Smooth muscle cell (in vitro differentiated cells): ENCODE data around the gene ITGAD. TPM values are rescaled to one million over a fixed set of nuclear protein-coding genes. Genes with fewer than 3 reads are reported as not detected.

Experiments used
- DNase-seq: peaks from one replicate; lab custom pipeline; 2025; ENCODE audit not compliant: unreplicated experiment; lab: John Stamatoyannopoulos, UW
- H2AFZ ChIP-seq: fragments of 200-600 bp; sonication (generic); 2 replicates; pipeline ENCODE4 v1.6.0; 2016; ENCODE audit warnings: antibody characterized with exemption, low read depth, mild to moderate bottlenecking
- H3F3A ChIP-seq: fragments of 200-600 bp; sonication (generic); 2 replicates; pipeline ENCODE4 v1.6.0; 2017; ENCODE audit warnings: antibody characterized with exemption, low read depth
- H3K27ac ChIP-seq: fragments of 200-600 bp; sonication (generic); 2 replicates; pipeline ENCODE4 v1.5.1; 2016; ENCODE audit warnings: low read depth, mild to moderate bottlenecking
- H3K27me3 ChIP-seq: fragments of 200-600 bp; sonication (generic); 2 replicates; pipeline ENCODE4 v1.6.1; 2016; ENCODE audit warnings: low read depth, mild to moderate bottlenecking
- H3K36me3 ChIP-seq: fragments of 200-600 bp; sonication (generic); 2 replicates; pipeline ENCODE4 v1.5.1; 2016; ENCODE audit warnings: low read depth
- H3K4me1 ChIP-seq: fragments of 200-600 bp; sonication (generic); 2 replicates; pipeline ENCODE4 v1.5.1; 2016; ENCODE audit warnings: low read depth
- H3K4me2 ChIP-seq: fragments of 200-600 bp; sonication (generic); 2 replicates; pipeline ENCODE4 v1.6.0; 2016; ENCODE audit warnings: mild to moderate bottlenecking
- H3K4me3 ChIP-seq: fragments of 200-600 bp; sonication (generic); 2 replicates; pipeline ENCODE4 v1.5.1; 2016; ENCODE audit warnings: mild to moderate bottlenecking
- H3K79me2 ChIP-seq: fragments of 200-600 bp; sonication (generic); 2 replicates; pipeline ENCODE4 v1.6.0; 2016; ENCODE audit warnings: low read depth, mild to moderate bottlenecking
- H3K9ac ChIP-seq: fragments of 200-600 bp; sonication (generic); 2 replicates; pipeline ENCODE4 v1.6.0; 2016; ENCODE audit warnings: low read depth
- H3K9me3 ChIP-seq: fragments of 200-600 bp; sonication (generic); replicated peaks from 2 replicates; pipeline ENCODE4 v1.5.1; 2016; ENCODE audit warnings: low read depth
- H4K20me1 ChIP-seq: fragments of 200-600 bp; sonication (generic); 2 replicates; pipeline ENCODE4 v1.6.0; 2016; ENCODE audit warnings: low read depth
- WGBS: methylation state at CpG from one replicate; pipeline ENCODE4 v1.1.7; 2016; ENCODE audit warnings: low lambda C conversion rate; 5-methylcytosine and 5-hydroxymethylcytosine counted together
- polyA plus RNA-seq: library from polyadenylated mRNA; unstranded; fragments of >200 nt; fragmentation: Nextera tagmentation; extraction: Ambion mirVana; gene quantifications from 2 replicates; pipeline ENCODE4 v1.2.1, GENCODE V29; 2016
- total RNA-seq: library from RNA; depleted of rRNA; stranded (reverse); fragments of >200 nt; gene quantifications from 2 replicates; pipeline ENCODE4 v1.2.3, GENCODE V29; 2014
- TF ChIP-seq, protein P1 (sequence below): fragments of 200-600 bp; sonication (generic); IDR thresholded peaks from 2 replicates; pipeline ENCODE4 v1.5.1; 2017; ENCODE audit warnings: borderline replicate concordance, mild to moderate bottlenecking, antibody characterized with exemption; ENCODE audit not compliant: insufficient read depth, poor library complexity, severe bottlenecking

Gene ITGAD
- total and polyA plus RNA-seq, 2 experiments from 2014 or later: not detected

DNA sequence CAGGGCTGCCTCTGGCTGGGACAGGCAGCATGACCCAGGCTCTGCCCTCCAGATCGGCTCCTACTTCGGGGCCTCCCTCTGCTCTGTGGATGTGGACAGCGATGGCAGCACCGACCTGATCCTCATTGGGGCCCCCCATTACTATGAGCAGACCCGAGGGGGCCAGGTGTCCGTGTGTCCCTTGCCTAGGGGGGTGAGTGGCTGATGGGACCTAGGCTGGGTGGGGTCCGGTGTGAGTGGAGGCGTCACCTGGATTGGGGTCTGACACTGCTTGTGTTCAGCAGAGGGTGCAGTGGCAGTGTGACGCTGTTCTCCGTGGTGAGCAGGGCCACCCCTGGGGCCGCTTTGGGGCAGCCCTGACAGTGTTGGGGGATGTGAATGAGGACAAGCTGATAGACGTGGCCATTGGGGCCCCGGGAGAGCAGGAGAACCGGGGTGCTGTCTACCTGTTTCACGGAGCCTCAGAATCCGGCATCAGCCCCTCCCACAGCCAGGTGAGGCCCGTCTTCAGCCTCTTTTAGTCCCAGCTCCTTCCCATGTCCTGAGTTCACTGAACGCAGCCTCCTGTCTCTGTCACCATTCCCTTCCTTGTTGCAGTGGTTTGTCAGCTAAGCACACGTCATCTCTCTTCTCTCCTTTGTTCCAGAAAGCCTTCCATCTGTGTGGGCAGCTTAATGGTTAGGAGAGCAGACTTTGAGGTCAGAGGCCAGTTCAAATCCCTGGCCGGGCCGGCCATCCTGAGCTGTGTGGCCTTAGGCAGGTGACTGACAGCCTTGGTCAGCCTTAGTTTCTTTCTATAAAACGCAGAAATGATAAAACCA lies 18.1 kb downstream of the ITGAD start:
- Histone ChIP-seq H3K9me3 (no peaks in the 10 kb centered on the region), H3K36me3 (no peaks in the 10 kb centered on the region), H2AFZ (no peak overlapping the region), H4K20me1 (no peaks in the 10 kb centered on the region), H3K4me3 (no peak overlapping the region), H3K27ac (no peak overlapping the region), H3K79me2 (no peaks in the 10 kb centered on the region), H3F3A (no peaks in the 10 kb centered on the region), H3K9ac (no peak overlapping the region), H3K27me3 (peaks cover 6% of the 10 kb centered on the region), H3K4me1 (no peaks in the 10 kb centered on the region), H3K4me2 (no peak overlapping the region)
- 87% methylated on average over 22 of the region's 22 CpGs for WGBS
- no peak for DNase-seq
- TF ChIP-seq, protein P1, sequence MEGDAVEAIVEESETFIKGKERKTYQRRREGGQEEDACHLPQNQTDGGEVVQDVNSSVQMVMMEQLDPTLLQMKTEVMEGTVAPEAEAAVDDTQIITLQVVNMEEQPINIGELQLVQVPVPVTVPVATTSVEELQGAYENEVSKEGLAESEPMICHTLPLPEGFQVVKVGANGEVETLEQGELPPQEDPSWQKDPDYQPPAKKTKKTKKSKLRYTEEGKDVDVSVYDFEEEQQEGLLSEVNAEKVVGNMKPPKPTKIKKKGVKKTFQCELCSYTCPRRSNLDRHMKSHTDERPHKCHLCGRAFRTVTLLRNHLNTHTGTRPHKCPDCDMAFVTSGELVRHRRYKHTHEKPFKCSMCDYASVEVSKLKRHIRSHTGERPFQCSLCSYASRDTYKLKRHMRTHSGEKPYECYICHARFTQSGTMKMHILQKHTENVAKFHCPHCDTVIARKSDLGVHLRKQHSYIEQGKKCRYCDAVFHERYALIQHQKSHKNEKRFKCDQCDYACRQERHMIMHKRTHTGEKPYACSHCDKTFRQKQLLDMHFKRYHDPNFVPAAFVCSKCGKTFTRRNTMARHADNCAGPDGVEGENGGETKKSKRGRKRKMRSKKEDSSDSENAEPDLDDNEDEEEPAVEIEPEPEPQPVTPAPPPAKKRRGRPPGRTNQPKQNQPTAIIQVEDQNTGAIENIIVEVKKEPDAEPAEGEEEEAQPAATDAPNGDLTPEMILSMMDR: no peak

DNA sequence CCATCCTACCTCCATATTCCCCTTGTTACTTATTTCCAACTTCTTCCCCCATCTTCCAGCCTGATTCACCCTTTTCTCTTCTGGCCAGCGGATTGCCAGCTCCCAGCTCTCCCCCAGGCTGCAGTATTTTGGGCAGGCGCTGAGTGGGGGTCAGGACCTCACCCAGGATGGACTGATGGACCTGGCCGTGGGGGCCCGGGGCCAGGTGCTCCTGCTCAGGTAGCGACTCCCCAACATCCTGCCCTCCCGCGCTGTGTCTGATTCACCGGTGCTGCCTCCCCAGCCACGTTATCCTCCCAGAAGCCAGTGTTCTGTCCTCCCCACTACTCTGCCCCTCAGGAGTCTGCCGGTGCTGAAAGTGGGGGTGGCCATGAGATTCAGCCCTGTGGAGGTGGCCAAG lies 19.6 kb downstream of the ITGAD start:
- TF ChIP-seq, protein P1: no peak
- Histone ChIP-seq H3K9me3 (no peaks in the 10 kb centered on the region), H4K20me1 (no peaks in the 10 kb centered on the region), H3K4me3 (no peak overlapping the region), H3K4me1 (no peaks in the 10 kb centered on the region), H3K9ac (no peak overlapping the region), H3F3A (no peaks in the 10 kb centered on the region), H3K4me2 (no peak overlapping the region), H3K27ac (no peak overlapping the region), H3K36me3 (no peaks in the 10 kb centered on the region), H3K27me3 (peaks cover 6% of the 10 kb centered on the region), H3K79me2 (no peaks in the 10 kb centered on the region), H2AFZ (no peak overlapping the region)
- 88% methylated on average over 10 of the region's 10 CpGs for WGBS
- DNase-seq: no peak

DNA sequence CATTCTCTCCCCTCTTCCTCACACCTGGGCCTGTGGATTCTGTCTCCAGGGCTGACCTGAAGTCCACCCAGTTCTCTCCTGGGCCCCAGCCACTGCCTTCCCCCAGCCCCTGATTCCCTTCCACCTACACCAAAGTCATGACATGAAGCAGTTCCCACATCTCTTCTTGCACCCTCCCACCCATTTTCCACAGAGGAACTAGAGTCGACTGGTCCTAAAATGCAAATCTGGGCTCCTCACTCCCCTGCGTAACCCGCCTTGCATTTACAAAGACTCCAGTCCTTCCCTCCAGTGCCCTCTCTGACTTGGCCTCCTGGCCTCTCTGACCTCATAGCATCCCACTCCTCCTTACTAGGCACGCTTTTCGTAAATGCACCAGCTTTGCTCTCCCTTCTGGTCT lies 20.2 kb downstream of the ITGAD start:
- no peaks in the 10 kb centered on the region for H4K20me1 ChIP-seq
- H3K79me2 ChIP-seq: no peaks in the 10 kb centered on the region
- H2AFZ ChIP-seq: no peak overlapping the region
- H3K4me3 ChIP-seq: no peak overlapping the region
- H3K27me3 ChIP-seq: peaks cover 6% of the 10 kb centered on the region
- no peaks in the 10 kb centered on the region for H3K9me3 ChIP-seq
- H3F3A ChIP-seq: no peaks in the 10 kb centered on the region
- no peak overlapping the region for H3K4me2 ChIP-seq
- H3K27ac ChIP-seq: no peak overlapping the region
- WGBS: 97% methylated on average over 5 of the region's 5 CpGs
- TF ChIP-seq, protein P1: no peak
- H3K4me1 ChIP-seq: no peaks in the 10 kb centered on the region
- H3K9ac ChIP-seq: no peak overlapping the region
- no peak for DNase-seq
- no peaks in the 10 kb centered on the region for H3K36me3 ChIP-seq

DNA sequence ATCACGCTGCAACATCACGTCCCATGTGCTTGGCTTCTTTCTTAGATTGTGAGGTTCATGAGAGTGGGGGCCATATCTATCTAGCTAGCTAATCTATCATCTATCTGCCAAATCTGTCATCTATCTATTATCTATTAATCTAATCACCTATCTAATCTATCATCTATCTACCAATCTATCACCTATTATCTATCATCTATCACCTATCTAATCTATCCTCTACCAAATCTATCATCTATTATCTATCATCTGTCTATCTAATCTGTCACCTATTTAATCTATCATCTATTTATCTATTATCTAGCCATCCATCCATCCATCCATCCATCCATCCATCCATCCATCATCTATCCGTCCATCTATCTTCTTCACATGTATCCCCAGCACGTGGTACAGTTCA lies 20.8 kb downstream of the ITGAD start:
- no peak overlapping the region for H3K4me3 ChIP-seq
- H3K27me3 ChIP-seq: peaks cover 6% of the 10 kb centered on the region
- H3K27ac ChIP-seq: no peak overlapping the region
- H4K20me1 ChIP-seq: no peaks in the 10 kb centered on the region
- no peak overlapping the region for H2AFZ ChIP-seq
- DNase-seq: no peak
- no peak overlapping the region for H3K4me2 ChIP-seq
- TF ChIP-seq, protein P1: no peak
- no peaks in the 10 kb centered on the region for H3K4me1 ChIP-seq
- no peaks in the 10 kb centered on the region for H3F3A ChIP-seq
- WGBS: 89% methylated on average over 4 of the region's 4 CpGs
- no peaks in the 10 kb centered on the region for H3K9me3 ChIP-seq
- no peaks in the 10 kb centered on the region for H3K36me3 ChIP-seq
- no peaks in the 10 kb centered on the region for H3K79me2 ChIP-seq
- H3K9ac ChIP-seq: no peak overlapping the region
